Lung (tissue), 12 donors: ENCODE results near the gene ATXN10. TPM values are rescaled to one million over a fixed set of nuclear protein-coding genes. Genes with fewer than 3 reads are reported as not detected.

Experiments used
- ATAC-seq: fragments of 200-7000 bp; cut with Tn5 transposase; one replicate; pipeline ENCODE4 v1.9.1; 2020; ENCODE audit warnings: moderate number of reproducible peaks; ENCODE audit not compliant: insufficient read depth, low FRiP score
- DNase-seq, 3 donors: peaks; one replicate each; pipeline ENCODE4 v3.0.0-alpha.2; 2013 to 2017
- H3K27ac ChIP-seq, 2 donors: one replicate each; pipeline ENCODE4 v1.5.1; 2013; ENCODE audit warnings: mild to moderate bottlenecking in 2 of 2, moderate library complexity in 2 of 2, control low read depth in 1 of 2, inconsistent platforms in 1 of 2, low read depth in 1 of 2, low read length in 1 of 2
- H3K27me3 ChIP-seq, 3 donors: one replicate each; pipeline ENCODE4 v1.5.1; 2013; ENCODE audit warnings: low read length in 2 of 3; ENCODE audit not compliant: control insufficient read depth in 3 of 3, insufficient read depth in 3 of 3
- H3K36me3 ChIP-seq, 4 donors: one replicate each; pipeline ENCODE4 v1.5.1; 2013; ENCODE audit warnings: low read length in 4 of 4, mild to moderate bottlenecking in 1 of 4, moderate library complexity in 1 of 4; ENCODE audit not compliant: control insufficient read depth in 4 of 4, insufficient read depth in 4 of 4
- H3K4me1 ChIP-seq, 5 donors: one replicate each; pipeline ENCODE4 v1.5.1; 2013; ENCODE audit warnings: low read length in 5 of 5, mild to moderate bottlenecking in 2 of 5, moderate library complexity in 1 of 5; ENCODE audit not compliant: control insufficient read depth in 5 of 5, insufficient read depth in 5 of 5
- H3K4me3 ChIP-seq: one replicate; pipeline ENCODE4 v1.5.1; 2013; ENCODE audit warnings: mild to moderate bottlenecking, control low read depth, moderate library complexity
- H3K9ac ChIP-seq, 2 donors: one replicate each; pipeline ENCODE4 v1.5.1; 2013; ENCODE audit warnings: low read length in 2 of 2, control low read depth in 1 of 2; ENCODE audit not compliant: insufficient read depth in 1 of 2
- H3K9me3 ChIP-seq, 4 donors: one replicate each; pipeline ENCODE4 v1.5.1; 2013; ENCODE audit warnings: low read length in 3 of 4, mild to moderate bottlenecking in 1 of 4, moderate library complexity in 1 of 4; ENCODE audit not compliant: control insufficient read depth in 4 of 4, insufficient read depth in 3 of 4
- CTCF ChIP-seq: IDR thresholded peaks from 2 replicates; pipeline ENCODE4 v1.5.1; 2012; ENCODE audit warnings: mild to moderate bottlenecking; ENCODE audit errors: control extremely low read depth, extremely low read depth
- WGBS, 2 donors: extraction: QIAGEN DNeasy Blood & Tissue Kit; methylation state at CpG; one replicate each; pipeline ENCODE4 v1.1.7; 2013; 5-methylcytosine and 5-hydroxymethylcytosine counted together
- polyA plus RNA-seq, 2 donors: library from polyadenylated mRNA; stranded (reverse); fragments of 200-250 nt; gene quantifications; one replicate each; pipeline ENCODE4 v1.2.1, GENCODE V29; 2013
- total RNA-seq, 2 donors: library from RNA; depleted of rRNA in 1 of 2; stranded (reverse); fragments of >200 nt in 1 of 2; gene quantifications; one replicate each; pipeline ENCODE4 v1.2.1, GENCODE V29; 2014 to 2021
- donor health status: control.
- donor health status: control.
- donor health status: Bipolar disorder and iron deficiency.
- donor health status: healthy.
- donor health status: DM: yes; HTN: yes; CAD: no.

The ATXN10 gene
- total and polyA plus RNA-seq, 4 donors: 41.9 to 164 (median 92.2) TPM

- H3K9me3 ChIP-seq: no peaks in the 10 kb centered on the region
Measured at GRCh38 chr22:45834795-45835194, 163.2 kb downstream of the ATXN10 start.

GRCh38 chr22:45836418-45837169 lies 165.0 kb downstream of the ATXN10 start:
- no peak for DNase-seq
- Histone ChIP-seq H3K9ac (no peak overlapping the region), H3K9me3 (no peaks in the 10 kb centered on the region), H3K4me3 (no peak overlapping the region), H3K27ac (no peak overlapping the region), H3K27me3 (no peaks in the 10 kb centered on the region), H3K4me1 (peaks cover 0 to 11% (median 2%) of the 10 kb centered on the region in 5 donors), H3K36me3 (peaks cover 0 to 15% (median 10%) of the 10 kb centered on the region in 4 donors)
- no peak for TF ChIP-seq CTCF
- WGBS, 2 donors: 95 to 96% methylated on average over 8 of the region's 8 CpGs
- no peak for ATAC-seq

More at GRCh38 chr22:45834795-45835194, 163.2 kb downstream of the ATXN10 start:
- ATAC-seq (no peak), DNase-seq (no peak)
- 94 to 96% methylated on average over 10 of the region's 10 CpGs for WGBS, 2 donors
- TF ChIP-seq CTCF: no peak
- no peaks in the 10 kb centered on the region for H3K27me3 ChIP-seq
- peaks cover 0 to 11% (median 7%) of the 10 kb centered on the region in 4 donors for H3K36me3 ChIP-seq
- no peak overlapping the region for H3K9ac ChIP-seq
- no peak overlapping the region for H3K4me3 ChIP-seq
- H3K27ac ChIP-seq: no peak overlapping the region
- peaks cover 0 to 7% (median 2%) of the 10 kb centered on the region in 5 donors for H3K4me1 ChIP-seq

GRCh38 chr22:45837508-45837907 lies 165.9 kb downstream of the ATXN10 start:
- no peak overlapping the region for H3K27ac ChIP-seq
- H3K9me3 ChIP-seq: no peaks in the 10 kb centered on the region
- peaks cover 0 to 14% (median 9%) of the 10 kb centered on the region in 4 donors for H3K36me3 ChIP-seq
- ATAC-seq (no peak), DNase-seq (no peak)
- H3K4me3 ChIP-seq: no peak overlapping the region
- TF ChIP-seq CTCF: no peak
- peaks cover 0 to 15% (median 2%) of the 10 kb centered on the region in 5 donors for H3K4me1 ChIP-seq
- WGBS, 2 donors: 83 to 91% methylated on average over 7 of the region's 7 CpGs
- H3K27me3 ChIP-seq: no peaks in the 10 kb centered on the region
- no peak overlapping the region for H3K9ac ChIP-seq
